Caco-2 (cell line): ENCODE results near the gene FAM186B. TPM values are rescaled to one million over a fixed set of nuclear protein-coding genes. Genes with fewer than 3 reads are reported as not detected.

Experiments
- BruUV-seq: library from RNA; stranded (reverse); fragments of 400-500 nt; replicated peaks from 2 replicates; lab custom pipeline; 2021; lab: Mats Ljungman, UMichigan
- CTCF ChIA-PET: fragments of 300-600 bp; sonication (Branson Sonifier 250); formaldehyde crosslinking; loops from one replicate; lab custom pipeline; 2022; ENCODE audit warnings: antibody characterized with exemption; lab: Charles Lee
- POLR2A ChIA-PET: fragments of 300-600 bp; sonication (Branson Sonifier 250); formaldehyde crosslinking; loops from one replicate; lab custom pipeline; 2022; ENCODE audit warnings: antibody characterized with exemption; lab: Charles Lee
- DNase-seq, 2 experiments: peaks; one replicate each; pipeline versions ENCODE4 v3.0.0 to v3.0.0-alpha.2; 2020 to 2022
- H3K27me3 ChIP-seq: replicated peaks from 2 replicates; pipeline ENCODE4 v1.6.0; 2011; ENCODE audit warnings: low read length; ENCODE audit not compliant: control insufficient read depth, insufficient read depth
- H3K36me3 ChIP-seq: 2 replicates; pipeline ENCODE4 v1.5.1; 2011; ENCODE audit warnings: low read length; ENCODE audit not compliant: control insufficient read depth, insufficient read depth
- H3K4me1 ChIP-seq: fragments of 250-450 bp; sonication (Bioruptor Pico); 2 replicates; pipeline ENCODE4 v1.5.1; 2020; ENCODE audit warnings: mild to moderate bottlenecking
- H3K4me3 ChIP-seq: 2 replicates; pipeline ENCODE4 v1.5.1; 2011; ENCODE audit warnings: low read depth, mild to moderate bottlenecking, control low read depth, low read length
- H3K9me3 ChIP-seq: fragments of 250-450 bp; sonication (Bioruptor Pico); 2 replicates; pipeline ENCODE4 v1.5.1; 2020; ENCODE audit warnings: mild to moderate bottlenecking, moderate library complexity
- H3K27ac Mint-ChIP-seq: one replicate; pipeline ENCODE4 v1.8.0; 2022; ENCODE audit warnings: mixed read lengths; ENCODE audit not compliant: unreplicated experiment
- H3K27me3 Mint-ChIP-seq: one replicate; pipeline ENCODE4 v1.8.0; 2022; ENCODE audit warnings: mixed read lengths; ENCODE audit not compliant: insufficient read depth, unreplicated experiment
- H3K36me3 Mint-ChIP-seq: one replicate; pipeline ENCODE4 v1.8.0; 2022; ENCODE audit warnings: mild to moderate bottlenecking, mixed read lengths; ENCODE audit not compliant: insufficient read depth, unreplicated experiment
- H3K4me1 Mint-ChIP-seq: one replicate; pipeline ENCODE4 v1.8.0; 2022; ENCODE audit warnings: low read depth, mixed read lengths; ENCODE audit not compliant: unreplicated experiment
- H3K4me3 Mint-ChIP-seq: one replicate; pipeline ENCODE4 v1.8.0; 2022; ENCODE audit warnings: mild to moderate bottlenecking, moderate library complexity, mixed read lengths; ENCODE audit not compliant: unreplicated experiment
- H3K9me3 Mint-ChIP-seq: one replicate; pipeline ENCODE4 v1.8.0; 2022; ENCODE audit warnings: mixed read lengths; ENCODE audit not compliant: unreplicated experiment
- intact Hi-C: fragments of 100-400 bp; cut with micrococcal nuclease; formaldehyde crosslinking; loops from one replicate; pipeline ENCODE4 v1.10.0; 2022; ENCODE audit not compliant: unreplicated experiment
- total RNA-seq: library from RNA; stranded (reverse); gene quantifications from 2 replicates; pipeline ENCODE4 v1.2.3, GENCODE V29; 2022
- TF ChIP-seq, protein P1 (sequence below), 2 experiments: fragments of 200-600 bp in 1 of 2; IDR thresholded peaks; 1 replicate in 1 of 2; 2 replicates in 1 of 2; pipeline versions ENCODE4 v1.5.1 to v1.8.0; 2011 to 2022; ENCODE audit warnings: antibody characterized with exemption in 1 of 2, control low read depth in 1 of 2, inconsistent platforms in 1 of 2, low read depth in 1 of 2, low read length in 1 of 2, mild to moderate bottlenecking in 1 of 2, moderate library complexity in 1 of 2; ENCODE audit not compliant: insufficient read depth in 1 of 2, severe bottlenecking in 1 of 2, unreplicated experiment in 1 of 2

FAM186B gene
- total RNA-seq, 1 experiment from 2014 or later: 2.2 TPM

DNA sequence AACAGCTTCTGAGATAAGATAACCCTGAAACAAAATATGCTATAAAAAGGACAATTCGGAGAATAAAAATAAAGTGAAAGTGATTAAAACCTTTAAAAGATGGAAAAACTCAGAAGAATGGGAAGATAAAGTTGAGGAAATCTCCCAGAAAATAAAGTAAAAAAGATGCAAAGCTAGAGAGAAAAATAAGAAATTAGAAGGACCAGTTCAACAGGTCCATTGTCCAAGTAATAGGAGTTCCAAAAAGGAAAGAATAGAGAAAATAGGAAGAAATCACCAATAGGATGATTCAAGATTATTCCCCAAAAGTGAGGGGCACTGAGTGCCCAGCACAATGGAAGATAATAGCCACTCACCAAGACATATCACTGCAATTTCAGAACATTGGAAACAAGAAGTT lies 13.1 kb upstream of the FAM186B start:
- Mint-ChIP-seq H3K27me3 (no peaks in the 10 kb centered on the region), H3K4me1 (peaks cover 38% of the 10 kb centered on the region), H3K36me3 (peaks cover 7% of the 10 kb centered on the region), H3K27ac (peak overlapping the region; percentile 58), H3K4me3 (peak overlapping the region; percentile 33), H3K9me3 (no peaks in the 10 kb centered on the region)
- Histone ChIP-seq H3K27me3 (no peaks in the 10 kb centered on the region), H3K9me3 (peaks cover 4% of the 10 kb centered on the region; the same call in 1 of the 2 replicates), H3K4me1 (peaks cover 47% of the 10 kb centered on the region), H3K36me3 (no peaks in the 10 kb centered on the region), H3K4me3 (no peak overlapping the region)
- POLR2A ChIA-PET: interaction anchor here (0.8 to 2.4 kb wide), 2 partner anchors 123 to 253 kb away, joined by 4 to 13 read pairs; partner anchors contain the start of gene TMBIM6
- TF ChIP-seq, protein P1, sequence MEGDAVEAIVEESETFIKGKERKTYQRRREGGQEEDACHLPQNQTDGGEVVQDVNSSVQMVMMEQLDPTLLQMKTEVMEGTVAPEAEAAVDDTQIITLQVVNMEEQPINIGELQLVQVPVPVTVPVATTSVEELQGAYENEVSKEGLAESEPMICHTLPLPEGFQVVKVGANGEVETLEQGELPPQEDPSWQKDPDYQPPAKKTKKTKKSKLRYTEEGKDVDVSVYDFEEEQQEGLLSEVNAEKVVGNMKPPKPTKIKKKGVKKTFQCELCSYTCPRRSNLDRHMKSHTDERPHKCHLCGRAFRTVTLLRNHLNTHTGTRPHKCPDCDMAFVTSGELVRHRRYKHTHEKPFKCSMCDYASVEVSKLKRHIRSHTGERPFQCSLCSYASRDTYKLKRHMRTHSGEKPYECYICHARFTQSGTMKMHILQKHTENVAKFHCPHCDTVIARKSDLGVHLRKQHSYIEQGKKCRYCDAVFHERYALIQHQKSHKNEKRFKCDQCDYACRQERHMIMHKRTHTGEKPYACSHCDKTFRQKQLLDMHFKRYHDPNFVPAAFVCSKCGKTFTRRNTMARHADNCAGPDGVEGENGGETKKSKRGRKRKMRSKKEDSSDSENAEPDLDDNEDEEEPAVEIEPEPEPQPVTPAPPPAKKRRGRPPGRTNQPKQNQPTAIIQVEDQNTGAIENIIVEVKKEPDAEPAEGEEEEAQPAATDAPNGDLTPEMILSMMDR (IDR thresholded peaks at IDR 0.05; ENCODE audit: insufficient read depth in 1 of 2, low read depth in 1 of 2, low read length in 1 of 2, severe bottlenecking in 1 of 2, unreplicated experiment in 1 of 2): no peak
- no peak for DNase-seq
- BruUV-seq: no TSS peak
- CTCF ChIA-PET: interaction anchor here (0.8 to 2.4 kb wide), 3 partner anchors 11 to 65 kb away, joined by 3 to 20 read pairs (median 3); no protein-coding TSS in a partner anchor
- intact Hi-C loops: no loop called here

DNA sequence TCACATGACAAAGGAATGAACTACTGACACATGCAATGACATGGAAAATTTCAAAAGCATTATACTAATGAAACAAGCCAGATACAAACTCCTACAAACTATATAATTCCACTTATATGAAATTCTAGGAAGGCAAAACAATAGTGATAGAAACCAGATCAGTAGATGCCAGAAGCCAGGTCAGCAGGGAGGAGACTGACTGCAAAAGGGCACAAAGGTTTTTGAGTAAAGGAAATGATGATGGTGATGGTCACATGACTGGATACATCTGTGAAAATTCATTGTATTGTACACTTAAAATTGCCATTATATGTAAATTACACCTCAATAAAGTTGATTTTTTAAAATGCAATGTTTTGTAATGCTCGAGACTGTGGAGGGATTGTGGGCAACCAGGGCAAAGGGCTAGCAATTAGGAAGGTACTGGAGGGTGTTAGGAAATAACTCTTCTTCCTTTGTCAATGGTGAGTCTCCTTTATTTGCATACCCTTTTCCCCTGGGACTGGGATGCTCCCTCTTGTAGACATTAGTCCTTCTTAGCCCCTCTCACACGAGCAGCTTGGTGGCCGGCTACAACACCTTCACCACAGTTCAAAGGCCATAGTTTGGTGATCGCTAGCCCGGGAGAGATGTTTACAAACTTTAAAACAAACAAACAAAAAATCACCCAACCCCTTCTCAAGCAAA lies 11.2 kb upstream of the FAM186B start:
- Histone ChIP-seq H3K27me3 (no peaks in the 10 kb centered on the region), H3K9me3 (peaks cover 4% of the 10 kb centered on the region; the same call in 1 of the 2 replicates), H3K4me1 (peaks cover 60% of the 10 kb centered on the region), H3K36me3 (no peaks in the 10 kb centered on the region), H3K4me3 (no peak overlapping the region)
- Mint-ChIP-seq H3K27ac (no peak overlapping the region), H3K27me3 (no peaks in the 10 kb centered on the region), H3K9me3 (no peaks in the 10 kb centered on the region), H3K4me1 (peaks cover 51% of the 10 kb centered on the region), H3K4me3 (no peak overlapping the region), H3K36me3 (peaks cover 7% of the 10 kb centered on the region)
- intact Hi-C loops: no loop called here
- POLR2A ChIA-PET: no interaction called here
- TF ChIP-seq, protein P1 (IDR thresholded peaks at IDR 0.05; ENCODE audit: insufficient read depth in 1 of 2, low read depth in 1 of 2, low read length in 1 of 2, severe bottlenecking in 1 of 2, unreplicated experiment in 1 of 2): no peak
- no peak for DNase-seq
- no TSS peak for BruUV-seq
- CTCF ChIA-PET: no interaction called here

DNA sequence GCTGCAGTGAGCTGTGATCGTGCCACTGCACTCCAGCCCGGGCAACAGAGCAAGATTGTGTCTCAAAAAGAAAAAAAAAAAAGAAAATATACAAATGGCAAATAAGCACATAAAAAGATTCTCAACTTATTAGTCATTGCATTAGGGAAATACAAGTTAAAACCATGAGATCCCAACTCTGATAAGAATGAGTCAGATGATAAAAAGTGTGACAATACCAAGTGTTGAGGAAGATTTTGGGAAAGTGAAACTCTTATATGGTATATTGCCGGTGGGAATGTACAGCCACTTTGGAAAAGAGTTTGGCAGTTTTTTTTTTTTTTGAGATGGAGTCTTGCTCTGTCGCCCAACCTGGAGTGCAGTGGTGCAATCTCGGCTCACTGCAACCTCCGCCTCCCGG lies 10.3 kb upstream of the FAM186B start:
- no peak overlapping the region for H3K4me3 ChIP-seq
- Mint-ChIP-seq H3K36me3 (peaks cover 7% of the 10 kb centered on the region), H3K27me3 (no peaks in the 10 kb centered on the region), H3K4me1 (peaks cover 43% of the 10 kb centered on the region), H3K9me3 (no peaks in the 10 kb centered on the region), H3K4me3 (no peak overlapping the region), H3K27ac (no peak overlapping the region)
- POLR2A ChIA-PET: no interaction called here
- H3K36me3 ChIP-seq: no peaks in the 10 kb centered on the region
- peaks cover 51% of the 10 kb centered on the region for H3K4me1 ChIP-seq
- DNase-seq: no peak
- TF ChIP-seq, protein P1 (IDR thresholded peaks at IDR 0.05; ENCODE audit: insufficient read depth in 1 of 2, low read depth in 1 of 2, low read length in 1 of 2, severe bottlenecking in 1 of 2, unreplicated experiment in 1 of 2): no peak
- CTCF ChIA-PET: no interaction called here
- no peaks in the 10 kb centered on the region for H3K27me3 ChIP-seq
- peaks cover 9% of the 10 kb centered on the region for H3K9me3 ChIP-seq
- intact Hi-C loops: no loop called here
- no TSS peak for BruUV-seq
